ENCODE results near the gene MSX1. TPM values are rescaled to one million over a fixed set of nuclear protein-coding genes. Genes with fewer than 3 reads are reported as not detected.

MSX1 gene
- total RNA-seq, 4 donors from 2014 or later, result not detected

GRCh38 chr4:4875147-4875546 is 15.7 kb downstream of the MSX1 start:
- no peak overlapping the region for H3K27ac ChIP-seq
- TF ChIP-seq, protein P1, sequence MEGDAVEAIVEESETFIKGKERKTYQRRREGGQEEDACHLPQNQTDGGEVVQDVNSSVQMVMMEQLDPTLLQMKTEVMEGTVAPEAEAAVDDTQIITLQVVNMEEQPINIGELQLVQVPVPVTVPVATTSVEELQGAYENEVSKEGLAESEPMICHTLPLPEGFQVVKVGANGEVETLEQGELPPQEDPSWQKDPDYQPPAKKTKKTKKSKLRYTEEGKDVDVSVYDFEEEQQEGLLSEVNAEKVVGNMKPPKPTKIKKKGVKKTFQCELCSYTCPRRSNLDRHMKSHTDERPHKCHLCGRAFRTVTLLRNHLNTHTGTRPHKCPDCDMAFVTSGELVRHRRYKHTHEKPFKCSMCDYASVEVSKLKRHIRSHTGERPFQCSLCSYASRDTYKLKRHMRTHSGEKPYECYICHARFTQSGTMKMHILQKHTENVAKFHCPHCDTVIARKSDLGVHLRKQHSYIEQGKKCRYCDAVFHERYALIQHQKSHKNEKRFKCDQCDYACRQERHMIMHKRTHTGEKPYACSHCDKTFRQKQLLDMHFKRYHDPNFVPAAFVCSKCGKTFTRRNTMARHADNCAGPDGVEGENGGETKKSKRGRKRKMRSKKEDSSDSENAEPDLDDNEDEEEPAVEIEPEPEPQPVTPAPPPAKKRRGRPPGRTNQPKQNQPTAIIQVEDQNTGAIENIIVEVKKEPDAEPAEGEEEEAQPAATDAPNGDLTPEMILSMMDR (IDR thresholded peaks at IDR 0.05), result no peak
- no peak for TF ChIP-seq POLR2A (IDR thresholded peaks at IDR 0.05)
- H3K27me3 ChIP-seq, result peaks cover 0 to 36% of the 10 kb centered on the region in 2 donors
- H3K4me3 ChIP-seq, result no peak overlapping the region
- no peaks in the 10 kb centered on the region for H3K36me3 ChIP-seq
- no peaks in the 10 kb centered on the region for H3K4me1 ChIP-seq
- H3K9me3 ChIP-seq, result no peaks in the 10 kb centered on the region
- DNase-seq, result no peak

GRCh38 chr4:4875611-4876010 is 16.1 kb downstream of the MSX1 start:
- no peaks in the 10 kb centered on the region for H3K9me3 ChIP-seq
- H3K4me3 ChIP-seq, result no peak overlapping the region
- H3K4me1 ChIP-seq, result no peaks in the 10 kb centered on the region
- no peak overlapping the region for H3K27ac ChIP-seq
- TF ChIP-seq POLR2A (IDR thresholded peaks at IDR 0.05), result no peak
- TF ChIP-seq, protein P1 (IDR thresholded peaks at IDR 0.05), result no peak
- H3K36me3 ChIP-seq, result no peaks in the 10 kb centered on the region
- peaks cover 0 to 32% of the 10 kb centered on the region in 2 donors for H3K27me3 ChIP-seq
- no peak for DNase-seq

- no peak overlapping the region for H3K27ac ChIP-seq
- no peak for TF ChIP-seq POLR2A (IDR thresholded peaks at IDR 0.05)
- TF ChIP-seq, protein P1 (IDR thresholded peaks at IDR 0.05), result no peak
These were observed 17.6 kb downstream of the MSX1 start for GRCh38 chr4:4876945-4877661.

GRCh38 chr4:4880492-4880891 is 21.0 kb downstream of the MSX1 start:
- no peak for TF ChIP-seq POLR2A (IDR thresholded peaks at IDR 0.05)
- TF ChIP-seq, protein P1 (IDR thresholded peaks at IDR 0.05), result peak in 2 of 6 experiments; percentile 15 to 19
- no peak for DNase-seq

More at GRCh38 chr4:4876945-4877661, 17.6 kb downstream of the MSX1 start:
- no peak overlapping the region for H3K4me3 ChIP-seq
- no peaks in the 10 kb centered on the region for H3K9me3 ChIP-seq
- no peak for DNase-seq
- no peaks in the 10 kb centered on the region for H3K36me3 ChIP-seq
- peaks cover 0 to 20% of the 10 kb centered on the region in 2 donors for H3K27me3 ChIP-seq
- no peaks in the 10 kb centered on the region for H3K4me1 ChIP-seq

DNA sequence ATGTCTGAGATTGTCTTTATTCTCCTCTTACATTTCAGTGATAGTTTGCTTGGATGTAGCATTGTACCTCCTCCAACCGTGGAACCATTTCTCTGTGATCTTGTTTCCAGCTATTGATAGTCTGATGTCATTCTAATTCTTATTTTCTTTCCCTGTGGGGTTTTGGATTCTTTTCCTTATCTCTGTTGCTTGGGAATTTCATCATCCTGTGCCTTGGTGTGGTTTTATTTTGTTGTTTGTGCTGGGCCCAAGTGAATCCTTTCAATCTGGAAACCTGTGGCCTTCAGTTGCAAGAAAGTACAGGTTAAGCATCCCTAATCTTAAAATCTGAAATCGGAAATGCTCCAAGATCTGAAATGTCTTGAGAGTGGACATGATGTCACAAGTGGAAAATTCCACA is 22.0 kb downstream of the MSX1 start:
- Histone ChIP-seq H3K4me3 (no peak overlapping the region), H3K27ac (no peak overlapping the region), H3K9me3 (no peaks in the 10 kb centered on the region), H3K27me3 (no peaks in the 10 kb centered on the region), H3K36me3 (no peaks in the 10 kb centered on the region), H3K4me1 (no peaks in the 10 kb centered on the region)
- TF ChIP-seq, protein P1 (IDR thresholded peaks at IDR 0.05), result no peak
- no peak for TF ChIP-seq POLR2A (IDR thresholded peaks at IDR 0.05)
- DNase-seq, result no peak

More at GRCh38 chr4:4880492-4880891, 21.0 kb downstream of the MSX1 start:
- H3K4me3 ChIP-seq, result no peak overlapping the region
- no peaks in the 10 kb centered on the region for H3K27me3 ChIP-seq
- H3K27ac ChIP-seq, result no peak overlapping the region
- no peaks in the 10 kb centered on the region for H3K36me3 ChIP-seq
- no peaks in the 10 kb centered on the region for H3K4me1 ChIP-seq
- H3K9me3 ChIP-seq, result no peaks in the 10 kb centered on the region
